HL-60/S4 treated with retinoic acid at 250 ng/mL for 4 days and 3 days (cell line): ENCODE results near the gene FAM47A.

Experiments used
- in situ Hi-C: fragments of 300-500 bp; cut with MboI; formaldehyde crosslinking; loops from 2 replicates; pipeline ENCODE4 v1.7.0; 2022; ENCODE audit warnings: low sequenced_read_pairs

Gene FAM47A

DNA sequence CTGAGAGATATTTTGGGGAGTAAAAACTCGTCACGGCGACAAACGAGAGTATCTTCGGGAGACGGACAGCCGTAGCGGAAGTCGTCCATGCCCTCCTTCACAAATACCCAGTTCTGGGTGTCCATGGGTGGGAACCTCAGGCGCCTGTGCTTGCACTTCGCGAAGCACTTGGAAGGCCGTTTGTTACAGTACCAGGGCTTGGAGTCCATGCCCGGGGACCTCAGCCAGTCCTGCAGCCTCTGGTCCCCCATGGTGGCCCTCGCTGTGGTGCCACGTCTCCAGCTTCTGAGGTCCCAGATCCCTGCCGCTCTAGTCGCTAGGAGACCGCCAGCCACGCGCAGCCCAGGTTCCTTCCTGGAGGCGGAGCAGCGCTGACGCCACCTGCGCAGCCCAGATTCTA is at the start of gene FAM47A:
FAM47A (minus strand) TSS at position 287 of the 400 bp plus-strand sequence; CDS start at position 251, 36 bp downstream.
- in situ Hi-C loops: no loop called here

DNA sequence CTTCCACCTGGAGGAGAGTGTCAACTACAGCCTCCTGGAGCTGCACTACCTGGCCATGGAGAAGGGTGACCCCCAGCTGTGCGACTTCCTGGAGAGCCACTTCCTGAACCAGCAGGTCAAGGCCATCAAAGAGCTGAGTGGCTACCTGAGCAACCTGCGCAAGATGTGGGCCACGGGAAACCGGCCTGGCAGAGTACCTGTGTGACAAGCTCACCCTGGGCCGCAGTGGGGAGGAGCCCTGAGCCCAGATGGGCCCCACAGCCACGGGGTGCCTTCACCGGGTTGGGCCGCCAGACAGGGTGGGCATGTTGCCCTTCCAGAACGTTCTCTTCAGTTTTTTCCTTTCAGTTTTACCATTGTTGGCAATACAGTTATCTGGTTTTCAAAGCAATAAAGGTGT is 15.2 kb upstream of the FAM47A start:
- in situ Hi-C loops: no loop called here

DNA sequence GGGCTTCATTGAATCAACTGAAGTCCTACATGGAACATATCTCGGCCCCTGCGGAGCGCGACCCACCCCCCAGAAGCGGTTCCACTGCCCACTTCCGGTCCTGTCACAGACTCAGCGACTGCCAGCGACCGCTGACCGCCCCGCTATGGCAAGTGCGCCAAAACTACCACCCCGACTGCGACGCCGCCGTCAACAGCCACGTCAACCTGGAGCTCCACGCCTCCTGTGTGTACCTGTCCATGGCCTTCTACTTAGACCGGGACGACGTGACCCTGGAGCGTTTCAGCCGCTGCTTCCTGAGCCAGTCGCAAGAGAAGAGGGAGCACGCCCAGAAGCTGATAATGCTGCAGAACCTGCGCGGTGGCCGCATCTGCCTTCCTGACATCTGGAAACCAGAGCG is 14.8 kb upstream of the FAM47A start:
- in situ Hi-C loops: no loop called here

DNA sequence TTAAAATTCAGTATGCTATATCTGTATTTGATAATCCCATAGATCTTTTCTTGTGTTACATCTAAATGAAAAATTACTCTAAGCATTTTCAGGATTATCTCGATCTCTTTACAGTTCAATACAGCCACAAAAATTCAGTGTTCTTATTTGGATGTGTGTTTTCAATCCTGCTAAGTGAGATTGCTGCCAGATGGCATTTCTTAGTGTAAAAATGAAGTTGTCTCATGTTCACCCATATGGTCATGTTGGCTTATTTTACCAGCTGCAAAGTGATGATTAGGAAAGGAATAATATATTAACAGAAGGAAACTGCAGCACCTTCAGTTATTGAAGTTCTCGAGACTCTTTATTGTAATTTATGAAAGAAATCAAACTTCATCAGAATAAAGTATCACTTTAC is 12.1 kb upstream of the FAM47A start:
- in situ Hi-C loops: no loop called here

DNA sequence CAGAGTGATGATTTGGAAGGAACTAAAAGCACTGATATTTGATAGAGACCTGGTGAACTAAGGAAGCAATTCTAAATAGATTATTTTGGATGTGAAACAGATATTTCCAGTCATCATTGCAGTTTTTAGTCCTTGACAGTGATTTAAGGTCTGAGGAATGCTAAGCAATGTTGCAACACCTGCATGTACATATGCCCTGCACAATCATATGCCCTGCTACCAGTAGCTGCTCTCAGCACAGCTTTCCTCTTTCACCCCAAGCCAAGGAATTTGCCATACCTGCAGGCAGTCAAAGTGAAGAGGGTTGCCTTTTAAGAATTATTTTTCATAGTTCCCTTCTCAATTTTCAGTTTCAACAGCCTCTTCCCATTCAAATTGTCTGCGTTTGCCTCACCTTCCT is 8.7 kb upstream of the FAM47A start:
- in situ Hi-C loops: no loop called here

DNA sequence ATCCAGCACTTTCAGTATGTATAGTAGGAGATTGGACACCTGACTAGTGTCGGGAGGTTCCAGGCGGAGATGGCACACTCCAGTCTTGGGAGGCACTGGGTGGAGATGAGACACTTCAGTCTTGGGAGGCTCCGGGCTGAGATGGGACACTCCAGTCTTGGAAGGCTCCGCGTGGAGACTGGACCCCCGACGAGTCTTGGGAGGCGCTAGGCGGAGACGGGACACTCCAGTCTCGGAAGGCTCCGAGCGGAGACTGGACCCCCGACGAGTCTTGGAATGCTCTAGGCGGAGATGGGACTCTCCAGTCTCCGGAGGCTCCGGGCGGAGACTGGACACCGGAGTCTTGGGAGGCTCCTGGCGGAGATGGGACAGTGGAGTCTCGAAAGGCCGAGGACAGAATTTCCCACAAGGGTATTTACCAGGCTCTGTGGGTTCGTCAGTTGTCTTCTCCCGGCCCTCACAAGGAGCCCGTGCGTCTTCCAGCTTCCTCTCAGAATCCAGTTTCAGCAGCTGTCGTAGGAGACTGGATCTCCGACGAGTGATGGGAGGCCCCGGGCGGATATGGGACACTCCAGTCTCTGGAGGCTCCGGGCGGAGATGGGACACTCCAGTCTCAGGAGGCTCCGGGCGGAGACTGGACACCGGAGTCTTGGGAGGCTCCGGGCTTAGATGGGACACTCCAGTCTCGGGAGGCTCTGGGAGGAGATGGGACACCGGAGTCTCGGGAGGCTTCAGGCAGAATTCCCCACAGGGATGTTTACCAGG is 952 bp downstream of the FAM47A start:
- in situ Hi-C loops: no loop called here

DNA sequence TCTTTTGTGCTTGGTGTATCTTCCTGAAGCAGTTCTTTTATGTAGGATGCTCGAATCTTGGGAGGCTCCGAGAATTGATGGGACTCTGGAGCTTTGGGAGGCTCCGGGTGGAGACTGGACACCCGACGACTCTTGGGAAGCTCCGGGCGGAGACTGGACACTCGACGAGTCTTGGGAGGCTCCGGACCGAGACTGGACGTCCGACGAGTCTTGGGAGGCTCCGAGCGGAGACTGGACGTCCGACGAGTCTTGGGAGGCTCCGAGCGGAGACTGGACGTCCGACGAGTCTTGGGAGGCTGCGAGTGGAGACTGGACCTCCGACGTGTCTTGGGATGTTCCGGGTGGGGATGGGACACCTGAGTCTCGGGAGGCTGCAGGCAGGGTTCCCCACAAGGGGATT is 1.6 kb downstream of the FAM47A start:
- in situ Hi-C loops: no loop called here

DNA sequence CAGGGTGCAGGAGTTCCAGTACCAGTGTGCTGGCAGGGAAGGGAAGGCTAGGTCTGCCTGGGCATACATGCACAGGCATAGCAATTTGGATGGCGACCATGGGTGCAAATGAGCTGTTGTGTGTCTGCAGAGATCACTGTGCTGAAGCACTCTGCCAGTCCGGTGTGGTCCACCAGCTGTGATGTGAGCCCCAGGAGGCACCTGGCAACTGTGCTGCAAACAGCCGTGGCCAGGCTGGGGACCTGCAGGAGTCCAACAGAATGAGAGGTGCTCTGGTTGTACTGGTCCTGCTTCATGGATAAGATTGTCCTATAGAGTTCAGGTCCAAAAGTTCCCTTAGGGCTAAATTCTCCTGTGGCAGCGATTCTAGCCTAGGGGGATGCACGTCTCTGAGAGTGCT is 6.1 kb downstream of the FAM47A start:
- in situ Hi-C loops: no loop called here

DNA sequence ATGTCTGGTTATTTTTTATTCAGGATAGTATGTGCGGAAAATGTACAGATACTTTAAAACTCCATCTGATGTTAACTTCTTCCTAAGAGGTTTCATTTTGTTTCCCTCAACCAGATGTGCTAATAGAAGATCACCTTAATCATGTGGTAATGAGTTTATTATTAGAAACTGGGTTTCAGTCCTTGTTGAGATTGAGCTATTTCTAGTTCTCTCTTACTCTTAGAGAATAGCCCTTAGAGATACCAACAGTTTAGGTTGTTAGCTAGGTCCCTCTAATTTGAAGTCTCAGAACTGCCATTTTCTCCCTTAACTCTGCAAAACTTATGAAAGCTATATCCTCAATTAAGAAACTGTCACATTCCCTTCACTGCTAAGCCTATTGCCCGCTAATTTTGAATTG is 13.0 kb downstream of the FAM47A start:
- in situ Hi-C loops: no loop called here

DNA sequence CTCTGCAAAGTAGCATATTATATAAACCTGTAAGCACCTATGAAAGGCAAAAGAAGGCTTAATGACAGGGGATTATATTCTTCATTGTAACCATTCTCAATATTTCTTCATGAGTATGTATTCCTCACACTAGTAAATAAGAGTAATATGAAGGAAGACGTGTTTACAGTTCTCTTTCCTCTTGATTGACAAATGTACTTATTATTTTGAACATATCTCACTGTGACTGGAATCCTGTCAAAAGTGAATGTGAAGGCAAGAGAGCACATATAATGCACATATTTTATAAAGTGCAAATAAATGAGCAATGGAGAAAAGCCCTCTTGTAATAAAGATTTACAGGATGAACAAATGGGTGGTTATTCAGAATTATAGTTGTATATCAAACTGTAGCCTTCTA is 19.7 kb downstream of the FAM47A start:
- in situ Hi-C loops: no loop called here
